ENCODE measurements around the gene GNA15.

- no peak for TF ChIP-seq CTCF (IDR thresholded peaks at IDR 0.05)
- TF ChIP-seq POLR2AphosphoS5 (IDR thresholded peaks at IDR 0.05; ENCODE audit: low read depth, low read length): no peak
Observed at GRCh38 chr19:3167533-3168272, 31.9 kb downstream of the GNA15 start.
